HepG2 (cell line): ENCODE measurements around the gene MTIF2. TPM values are rescaled to one million over a fixed set of nuclear protein-coding genes. Genes with fewer than 3 reads are reported as not detected.

Experiments used
- BRD4 ChIP-seq: sonication (generic); formaldehyde crosslinking; IDR thresholded peaks from 2 replicates; pipeline ENCODE4 v1.4.0; 2020; ENCODE audit warnings: missing genetic modification reagents
- DRAP1 ChIP-seq: IDR thresholded peaks from 2 replicates; pipeline ENCODE4 v1.6.1; 2016; ENCODE audit warnings: missing genetic modification reagents, missing compliant biosample characterization
- KAT7 ChIP-seq: IDR thresholded peaks from 2 replicates; pipeline ENCODE4 v1.6.1; 2018; ENCODE audit warnings: borderline replicate concordance, missing compliant biosample characterization
- MIER3 ChIP-seq: IDR thresholded peaks from 2 replicates; pipeline ENCODE4 v1.6.1; 2016; ENCODE audit warnings: missing compliant biosample characterization, borderline replicate concordance
- MXI1 ChIP-seq: IDR thresholded peaks from 3 replicates; pipeline ENCODE4 v1.6.1; 2012; ENCODE audit warnings: low read depth, low read length, inconsistent platforms, borderline replicate concordance
- MYPOP ChIP-seq: sonication (generic); formaldehyde crosslinking; IDR thresholded peaks from 2 replicates; pipeline ENCODE4 v1.8.1; 2023; ENCODE audit warnings: mild to moderate bottlenecking, moderate library complexity, missing genetic modification reagents
- NFKBIZ ChIP-seq: IDR thresholded peaks from 2 replicates; pipeline ENCODE4 v1.6.1; 2018; ENCODE audit warnings: missing genetic modification reagents, missing compliant biosample characterization
- NR3C1 ChIP-seq: sonication (generic); formaldehyde crosslinking; IDR thresholded peaks from 2 replicates; pipeline ENCODE4 v1.4.0; 2020; ENCODE audit warnings: missing genetic modification reagents
- POLR2G ChIP-seq: fragments of 200-400 bp; formaldehyde crosslinking; IDR thresholded peaks from 2 replicates; pipeline ENCODE4 v1.6.1; 2018; ENCODE audit warnings: mild to moderate bottlenecking, low read depth, low read length, moderate library complexity
- RFX3 ChIP-seq: IDR thresholded peaks from 2 replicates; pipeline ENCODE4 v1.6.1; 2016; ENCODE audit warnings: missing biosample characterization, missing genetic modification reagents
- SP5 ChIP-seq: IDR thresholded peaks from 2 replicates; pipeline ENCODE4 v1.6.1; 2016; ENCODE audit warnings: low read depth, borderline replicate concordance
- ZBTB46 ChIP-seq: sonication (generic); formaldehyde crosslinking; IDR thresholded peaks from 2 replicates; pipeline ENCODE4 v1.4.0; 2020; ENCODE audit warnings: mild to moderate bottlenecking, missing genetic modification reagents, borderline replicate concordance
- ZNF160 ChIP-seq: sonication (generic); formaldehyde crosslinking; IDR thresholded peaks from 2 replicates; pipeline ENCODE4 v1.8.0; 2022; ENCODE audit warnings: mild to moderate bottlenecking, inconsistent platforms, missing genetic modification reagents
- ZNF207 ChIP-seq: fragments of 450-650 bp; IDR thresholded peaks from 2 replicates; pipeline ENCODE4 v1.6.1; 2016; ENCODE audit warnings: antibody characterized with exemption, borderline replicate concordance
- ZNF24 ChIP-seq: fragments of 450-650 bp; IDR thresholded peaks from 2 replicates; pipeline ENCODE4 v1.6.1; 2017; ENCODE audit warnings: antibody characterized with exemption, mild to moderate bottlenecking
- ZNF253 ChIP-seq: sonication (generic); formaldehyde crosslinking; IDR thresholded peaks from 2 replicates; pipeline ENCODE4 v1.8.0; 2022; ENCODE audit warnings: mild to moderate bottlenecking, missing genetic modification reagents, borderline replicate concordance
- ZNF264 ChIP-seq: sonication (generic); formaldehyde crosslinking; IDR thresholded peaks from 2 replicates; pipeline ENCODE4 v1.4.0; 2020; ENCODE audit warnings: missing genetic modification reagents
- ZNF503 ChIP-seq: sonication (generic); formaldehyde crosslinking; IDR thresholded peaks from 2 replicates; pipeline ENCODE4 v1.4.0; 2020; ENCODE audit warnings: missing genetic modification reagents
- ZNF512 ChIP-seq: sonication (generic); formaldehyde crosslinking; IDR thresholded peaks from 2 replicates; pipeline ENCODE4 v1.4.0; 2020; ENCODE audit warnings: mild to moderate bottlenecking, missing genetic modification reagents
- ZNF564 ChIP-seq: sonication (generic); formaldehyde crosslinking; IDR thresholded peaks from 2 replicates; pipeline ENCODE4 v1.8.1; 2023; ENCODE audit warnings: mild to moderate bottlenecking, missing genetic modification reagents
- ZNF589 ChIP-seq: sonication (generic); formaldehyde crosslinking; conservative IDR thresholded peaks from 2 replicates; pipeline ENCODE4 v1.8.0; 2022; ENCODE audit warnings: mild to moderate bottlenecking, moderate library complexity, missing genetic modification reagents
- ZNF816 ChIP-seq: sonication (generic); formaldehyde crosslinking; IDR thresholded peaks from 2 replicates; pipeline ENCODE4 v1.8.0; 2022; ENCODE audit warnings: missing genetic modification reagents, mild to moderate bottlenecking, borderline replicate concordance
- polyA plus RNA-seq, 8 experiments: library from polyadenylated mRNA; depleted of rRNA in 3 of 8; stranded (reverse) in 7 of 8; unstranded in 1 of 8; fragments of >200 nt; fragmentation: Illumina TruSeq in 4 of 8; extraction: Trizol in 4 of 8; gene quantifications; 2 replicates each; pipeline versions ENCODE4 v1.2.1 to v1.2.3, GENCODE V29; 2011 to 2016; ENCODE audit warnings: low read depth in 4 of 8, missing spikeins in 1 of 8, mixed read lengths in 1 of 8; ENCODE audit not compliant: insufficient read depth in 1 of 8
- total RNA-seq, 5 experiments: library from RNA; depleted of rRNA; stranded (reverse); fragments of >200 nt; fragmentation: Illumina TruSeq; extraction: Trizol; gene quantifications; 2 replicates each; pipeline ENCODE4 v1.2.3, GENCODE V29; 2016; ENCODE audit warnings: low read depth in 1 of 5

The MTIF2 gene
- total and polyA plus RNA-seq, 2 of the 13 experiments (the other 11 are each of a cell fraction or from before 2014, with no cell fraction given): 32.1 to 92.1 TPM

GRCh38 chr2:55268907-55269644 lies at the start of gene MTIF2 (continued):
- TF ChIP-seq POLR2G (peak; percentile 99), ZBTB46 (CRISPR knock-in tag) (peak; percentile 92; the same call in 1 of the 2 replicates), RFX3 (CRISPR knock-in tag) (0 out of 2 replicates have a peak, but pooled peaks have one; percentile 43), ZNF589 (peak; percentile 82; the same call in 1 of the 2 replicates), MIER3 (CRISPR knock-in tag) (peak; percentile 97; the same call in 1 of the 2 replicates), BRD4 (CRISPR knock-in tag) (peak; percentile 98), NR3C1 (no peak), ZNF253 (CRISPR knock-in tag) (peak; percentile 97; the same call in 1 of the 2 replicates), ZNF160 (CRISPR knock-in tag) (peak; percentile 80; the same call in 1 of the 2 replicates), ZNF264 (CRISPR knock-in tag) (peak; percentile 96), DRAP1 (CRISPR knock-in tag) (peak; percentile 82), MXI1 (peak; percentile 93; the same call in 2 of the 3 replicates), MYPOP (CRISPR knock-in tag) (peak; percentile 96), ZNF24 (peak; percentile 83), KAT7 (CRISPR knock-in tag) (peak; percentile 100), SP5 (CRISPR knock-in tag) (peak; percentile 94), ZNF816 (peak; percentile 96), NFKBIZ (CRISPR knock-in tag) (peak; percentile 97), ZNF207 (no peak), ZNF503 (CRISPR knock-in tag) (peak; percentile 83), ZNF512 (CRISPR knock-in tag) (peak; percentile 100), ZNF564 (CRISPR knock-in tag) (peak; percentile 91; the same call in 1 of the 2 replicates)
